Dermis microvascular lymphatic vessel endothelial cell (primary cell): ENCODE data around the gene GSTT4. TPM values are rescaled to one million over a fixed set of nuclear protein-coding genes. Genes with fewer than 3 reads are reported as not detected.
"Not testable (repeated sequence)": the region's sequence is repeated elsewhere in the genome, so short reads cannot be mapped to it uniquely, and the experiment has no call there.

ENCODE experiments used
- DNase-seq, 2 donors: peaks; one replicate each; pipeline versions ENCODE4 v3.0.0 to v3.0.0-alpha.2; 2010; ENCODE audit warnings: low read depth in 2 of 2
- total RNA-seq: library from RNA; depleted of rRNA; stranded (reverse); fragments of >200 nt; gene quantifications from 2 replicates; pipeline ENCODE4 v1.2.1, GENCODE V29; 2014

GSTT4 gene
- total RNA-seq: not detected in 2 replicates

DNA sequence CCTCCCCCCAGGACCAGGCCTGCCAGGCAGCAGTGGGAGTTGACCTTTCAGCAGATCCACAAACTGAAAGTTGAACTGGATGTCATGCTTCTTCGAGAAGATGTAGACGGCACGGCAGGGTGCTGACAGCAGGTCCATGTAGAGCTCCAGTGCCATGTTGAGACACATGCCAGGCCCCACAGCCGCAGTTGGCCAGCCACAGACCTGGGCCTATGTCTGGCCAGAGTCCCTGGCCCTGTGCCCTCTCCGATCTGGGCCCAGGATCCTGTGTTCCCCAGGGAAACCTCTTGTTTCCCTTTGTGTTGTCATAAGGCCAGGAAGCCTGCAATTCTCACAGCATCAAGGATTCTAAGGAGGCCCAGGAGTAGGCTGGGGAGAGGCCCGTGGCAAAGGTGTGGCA, at the start of gene GSTT4:
GSTT4 (minus strand) TSS at position 253 of the 400 bp plus-strand sequence; CDS start at position 156, 97 bp downstream.
- no peak for DNase-seq

DNA sequence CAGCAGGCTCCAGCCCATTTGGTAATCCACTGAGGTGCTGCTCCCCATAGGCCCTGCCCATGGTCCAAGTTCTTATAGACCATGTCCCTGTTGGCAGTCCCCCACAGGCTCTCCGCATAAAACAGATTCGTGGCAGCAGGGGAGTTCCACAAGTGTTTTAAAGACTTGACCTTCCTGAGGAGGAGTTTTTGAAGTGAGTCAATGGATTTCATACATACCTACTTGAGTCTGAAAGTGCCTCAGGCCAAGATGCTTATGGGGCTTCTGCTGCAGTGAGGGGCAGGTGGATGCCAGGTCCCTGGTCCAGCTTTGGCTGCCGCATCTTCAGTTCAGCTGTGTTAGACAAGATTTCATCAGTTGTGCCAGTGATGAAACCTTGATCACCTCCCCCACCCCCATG, 49.1 kb upstream of the GSTT4 start:
- no peak for DNase-seq

DNA sequence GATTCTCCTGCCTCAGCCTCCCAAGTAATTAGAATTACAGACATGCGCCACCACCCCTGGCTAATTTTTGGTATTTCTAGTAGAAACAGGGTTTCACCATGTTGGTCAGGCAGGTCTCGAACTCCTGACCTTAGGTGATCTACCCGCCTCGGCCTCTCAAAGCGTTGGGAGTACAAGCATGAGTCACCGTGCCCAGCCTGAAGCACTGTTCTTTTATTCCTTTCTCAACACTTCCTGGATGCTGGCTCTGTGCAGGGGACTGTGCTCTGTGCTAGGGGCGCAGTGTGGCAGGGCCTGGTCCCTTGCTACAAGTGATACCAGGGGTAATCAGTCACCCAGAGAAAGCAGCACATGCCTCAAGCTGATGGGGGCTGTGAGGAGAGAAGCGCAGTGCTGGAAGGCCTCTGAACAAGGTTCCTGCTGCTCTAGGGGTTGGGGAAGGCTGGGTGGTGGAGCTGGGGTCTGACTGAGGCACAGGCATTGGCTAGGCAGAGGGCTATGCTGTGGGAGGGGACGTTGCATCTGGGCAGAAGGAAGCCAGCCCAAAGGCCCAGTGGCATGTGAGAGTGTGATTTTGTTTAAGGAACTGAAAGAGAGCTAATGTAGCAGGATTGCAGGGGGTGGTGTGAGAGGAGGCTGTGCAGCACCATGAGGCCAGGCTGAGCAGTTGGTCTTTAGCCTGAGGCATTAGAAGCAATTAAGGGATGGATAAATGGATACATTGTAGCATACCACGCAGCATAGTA, 48.4 kb upstream of the GSTT4 start:
- no peak for DNase-seq

DNA sequence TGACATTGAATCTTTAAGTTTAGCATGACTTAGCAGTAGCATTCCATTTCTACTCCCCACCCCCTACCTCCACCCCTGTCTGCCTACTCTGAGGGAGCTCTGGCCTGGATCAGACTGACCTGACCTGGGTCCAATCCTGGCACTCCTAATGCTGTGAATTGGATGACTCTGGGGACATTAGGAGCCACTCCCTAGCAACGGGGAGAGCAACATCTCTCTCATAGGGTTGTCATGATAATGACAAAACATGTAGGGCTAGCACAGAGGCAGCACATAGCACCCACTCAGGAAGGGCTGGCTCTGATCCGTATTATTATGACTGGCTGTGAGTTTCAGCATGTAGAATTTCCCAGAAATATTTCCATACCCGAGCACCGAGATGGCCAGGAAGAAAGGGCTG, 46.3 kb upstream of the GSTT4 start:
- no peak for DNase-seq

DNA sequence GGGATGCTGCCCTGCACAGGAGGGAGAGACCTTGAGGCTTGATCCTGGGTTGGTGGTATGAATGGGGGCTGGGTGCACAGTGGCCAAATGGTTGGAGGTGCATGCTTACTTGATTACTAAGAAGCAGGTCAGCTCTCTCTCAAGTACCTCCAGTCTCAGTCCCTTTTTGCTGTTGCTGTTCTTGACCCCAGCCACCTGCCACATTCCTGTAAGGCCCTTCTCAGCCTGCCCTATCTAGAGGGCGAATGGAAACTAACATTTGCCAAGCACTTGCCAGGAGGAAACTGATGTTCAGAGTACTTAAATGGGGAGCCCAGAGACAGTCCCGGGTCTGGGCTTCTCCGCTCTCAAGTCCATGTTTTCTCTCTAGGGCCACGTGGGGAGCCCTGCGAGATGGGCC, 45.8 kb upstream of the GSTT4 start:
- DNase-seq: no peak

DNA sequence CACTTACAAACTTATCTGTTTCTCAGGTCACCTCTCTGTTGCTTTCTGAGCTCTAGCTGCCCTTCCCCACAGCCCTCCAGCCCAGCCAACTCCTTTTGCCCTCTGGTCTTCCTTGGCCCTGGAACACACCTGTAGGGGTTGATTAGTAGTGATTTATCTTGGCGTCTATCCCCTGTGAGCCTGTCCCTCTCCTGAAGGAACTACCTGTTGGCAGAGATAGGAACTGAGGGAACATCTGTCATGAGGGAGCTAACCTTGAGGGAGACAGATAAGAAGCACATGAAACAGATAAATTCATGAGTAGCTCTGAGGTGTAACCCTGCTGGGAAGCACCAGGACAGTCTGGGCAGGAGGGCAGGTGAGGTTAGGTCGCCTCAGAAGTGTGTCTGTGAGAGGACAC, 44.7 kb upstream of the GSTT4 start:
- no peak for DNase-seq

DNA sequence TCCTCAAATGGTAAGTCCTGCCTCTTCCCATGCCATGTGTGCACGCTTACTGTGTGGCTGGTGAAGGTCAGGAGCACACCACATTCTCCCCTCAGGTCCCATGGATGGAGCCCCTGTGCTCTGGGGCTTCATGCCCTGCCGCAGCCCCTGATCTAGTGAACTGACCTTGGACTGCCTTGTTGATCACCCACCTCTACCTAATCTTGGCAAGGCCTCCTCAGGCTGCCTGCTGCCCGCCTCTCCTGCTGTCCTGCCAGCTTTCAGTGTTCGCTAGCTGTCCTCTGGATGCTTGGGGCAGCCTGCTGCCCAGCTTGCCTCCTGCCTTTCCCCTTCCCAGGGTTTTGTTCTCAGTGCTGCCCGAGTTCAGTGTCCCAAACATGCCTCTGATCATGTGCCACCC, 44.0 kb upstream of the GSTT4 start:
- DNase-seq: no peak

DNA sequence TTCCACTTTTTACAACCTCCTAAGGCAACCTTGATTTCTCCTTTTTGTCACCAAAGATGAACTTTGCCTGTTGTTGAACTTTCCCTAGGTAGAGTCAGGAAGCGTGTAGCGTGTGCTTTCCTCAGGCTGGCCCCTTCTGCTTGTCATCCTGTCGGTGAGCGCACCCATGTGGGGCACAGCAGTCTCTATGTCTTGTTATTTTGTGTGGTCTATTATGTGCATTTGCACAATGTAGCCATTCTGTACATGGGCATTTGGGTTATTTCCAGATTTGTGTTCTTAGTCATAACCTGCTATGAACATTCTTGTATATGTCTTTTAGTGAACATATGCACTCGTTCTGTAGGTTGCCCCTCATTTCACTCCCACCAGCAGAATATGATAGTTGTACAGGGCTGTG, 40.8 kb upstream of the GSTT4 start:
- DNase-seq: no peak

DNA sequence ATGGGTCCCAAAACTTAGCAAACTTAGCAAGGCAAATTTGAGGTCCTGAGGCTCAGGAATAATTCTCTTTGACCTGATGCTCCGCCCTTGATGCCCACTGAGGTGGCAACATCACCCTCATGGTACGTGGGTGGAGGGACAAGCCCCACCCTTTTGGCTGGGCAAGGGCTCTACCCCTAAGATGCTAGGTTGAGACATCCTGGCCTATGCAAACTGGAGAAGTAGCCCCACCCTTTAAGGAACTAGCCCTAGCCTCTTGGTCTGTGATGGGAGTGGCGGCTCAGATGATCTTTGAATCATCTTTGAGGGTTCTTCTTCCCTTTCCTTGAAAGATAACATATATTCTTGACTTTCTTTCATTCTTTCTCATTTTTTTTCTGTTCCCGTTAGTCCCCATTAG, 38.7 kb upstream of the GSTT4 start:
- no peak for DNase-seq

DNA sequence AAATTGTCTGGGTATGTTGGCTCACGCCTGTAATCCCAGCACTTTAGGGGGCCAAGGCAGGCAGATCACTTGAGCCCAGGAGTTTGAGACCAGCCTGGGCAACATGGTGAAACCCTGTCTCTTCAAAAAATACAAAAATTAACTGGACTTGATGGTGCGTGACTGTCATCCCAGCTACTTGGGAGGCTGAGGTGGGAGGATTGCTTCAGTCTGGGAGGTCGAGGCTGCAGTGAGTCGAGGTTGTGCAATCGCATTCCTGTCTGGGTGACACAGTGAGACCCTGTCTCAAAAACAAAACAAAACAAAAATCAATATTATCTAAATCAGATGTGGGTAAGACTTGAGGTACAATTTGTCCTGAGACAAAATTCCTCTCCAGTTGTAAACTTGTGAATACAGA, 38.2 kb upstream of the GSTT4 start:
- not testable (repeated sequence) for DNase-seq

DNA sequence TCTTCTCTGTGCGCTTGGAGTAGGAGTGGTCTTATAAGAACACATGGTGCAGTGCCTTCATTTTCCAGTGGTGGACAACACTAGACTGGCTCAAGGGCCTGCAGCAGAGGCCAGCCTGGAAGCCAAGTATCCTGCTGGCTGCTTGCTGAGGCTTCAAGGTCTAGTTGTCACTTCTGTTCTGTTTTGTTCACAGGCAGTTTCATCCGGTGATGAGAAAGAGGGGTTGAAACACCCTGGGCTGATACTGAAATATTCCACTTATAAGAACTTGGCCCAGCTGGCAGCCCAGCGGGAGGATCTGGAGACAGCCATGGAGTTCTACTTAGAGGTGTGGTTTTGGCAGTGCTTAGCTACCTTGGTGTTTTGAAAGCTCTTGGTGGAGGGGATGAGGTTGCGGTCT, 35.7 kb upstream of the GSTT4 start:
- DNase-seq: no peak

DNA sequence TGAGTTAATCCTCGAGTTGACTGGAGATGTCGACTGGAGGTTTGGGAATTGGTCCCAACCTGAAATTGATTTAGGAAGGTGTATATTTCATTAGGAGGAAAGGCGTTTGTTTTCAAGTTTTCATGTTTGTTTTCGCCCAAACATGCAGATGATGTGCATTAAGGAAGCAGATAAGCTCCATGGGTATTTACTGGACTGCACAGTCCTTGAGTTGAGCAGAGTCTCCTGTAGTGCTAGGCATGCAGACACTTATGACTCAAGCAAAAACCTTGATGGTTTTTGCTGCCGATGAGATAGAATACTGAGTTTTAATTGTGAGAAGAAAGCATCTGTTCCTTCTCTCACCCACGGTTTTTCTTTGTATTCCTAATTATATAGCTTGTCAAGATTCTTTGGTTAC, 33.8 kb upstream of the GSTT4 start:
- no peak for DNase-seq

DNA sequence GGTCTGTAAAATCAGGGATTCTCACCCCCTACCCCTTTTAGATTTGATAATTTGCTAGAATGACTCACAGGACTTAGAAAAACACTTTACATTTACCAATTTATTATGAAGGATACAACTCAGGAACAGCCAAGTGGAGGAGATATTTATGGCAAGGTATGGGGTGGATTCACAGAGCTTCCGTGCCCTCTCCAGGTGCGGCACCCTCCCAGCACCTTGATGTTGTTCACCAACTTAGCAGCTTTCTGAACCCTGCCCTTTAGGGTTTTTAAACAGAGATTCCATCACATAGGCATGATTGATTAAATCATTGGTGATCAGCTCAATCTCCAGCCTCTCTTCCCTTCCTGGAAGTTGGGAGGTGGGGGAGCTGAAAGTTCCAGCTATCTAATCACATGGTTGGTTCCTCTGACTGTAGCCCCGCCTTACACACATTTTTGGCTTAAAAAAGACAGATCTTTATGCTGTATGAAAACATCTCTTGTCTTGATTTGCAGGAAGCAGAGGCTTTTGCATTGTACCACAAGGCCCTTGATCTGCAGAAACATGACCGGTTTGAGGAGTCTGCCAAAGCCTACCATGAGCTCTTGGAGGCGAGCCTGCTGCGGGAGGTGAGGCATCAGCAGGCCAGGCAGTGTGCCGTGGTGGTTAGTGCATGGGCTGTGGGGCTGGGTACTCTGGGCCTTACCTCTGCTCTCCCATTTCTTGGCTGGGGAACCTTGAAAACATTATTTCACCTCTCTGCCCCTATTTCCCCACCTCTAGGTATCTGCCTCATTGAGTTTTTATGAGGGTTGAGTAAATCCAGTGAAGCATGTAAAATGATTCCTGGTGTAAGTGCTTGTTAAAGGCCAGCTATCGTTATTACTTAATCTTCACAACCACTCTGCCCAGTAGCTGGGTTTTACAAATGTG, 32.9 kb upstream of the GSTT4 start:
- DNase-seq: no peak

DNA sequence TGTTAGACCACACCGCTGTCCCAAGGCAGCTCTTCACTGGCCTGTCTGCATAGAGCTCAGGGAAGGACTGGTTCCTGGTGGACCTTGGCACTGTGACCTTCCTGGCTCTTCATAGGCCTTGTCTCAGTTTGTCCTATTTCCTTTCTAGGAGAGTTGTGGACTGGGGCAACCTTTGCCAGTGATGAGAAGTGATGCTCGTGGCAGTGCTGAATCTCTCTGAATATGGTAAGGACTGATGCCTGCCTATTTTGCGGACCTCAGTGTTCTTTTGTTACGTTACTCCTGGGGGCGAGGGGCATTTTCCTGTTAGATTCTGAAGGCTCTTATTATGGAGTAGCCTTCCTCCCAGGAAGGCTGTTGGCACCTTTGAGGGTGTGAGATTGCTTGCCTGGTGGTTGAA, 30.0 kb upstream of the GSTT4 start:
- no peak for DNase-seq

DNA sequence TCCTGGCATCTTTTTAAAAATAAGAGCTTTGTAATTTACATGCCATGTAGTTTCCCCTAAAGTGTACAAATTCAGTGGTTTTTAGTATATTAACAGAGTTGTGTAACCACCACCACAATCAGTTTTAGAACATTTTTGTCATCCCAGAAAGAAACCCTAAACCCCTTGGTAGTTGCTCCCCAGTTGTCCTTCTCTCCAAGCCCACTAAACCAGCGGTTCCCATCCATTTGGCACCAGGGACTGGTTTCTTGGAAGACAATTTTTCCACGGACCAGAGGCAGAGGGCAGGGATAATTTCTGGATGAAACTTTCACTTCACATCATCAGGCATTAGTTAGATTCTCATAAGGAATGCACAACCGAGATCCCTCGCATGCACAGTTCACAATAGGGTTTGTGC, 28.5 kb upstream of the GSTT4 start:
- no peak for DNase-seq

DNA sequence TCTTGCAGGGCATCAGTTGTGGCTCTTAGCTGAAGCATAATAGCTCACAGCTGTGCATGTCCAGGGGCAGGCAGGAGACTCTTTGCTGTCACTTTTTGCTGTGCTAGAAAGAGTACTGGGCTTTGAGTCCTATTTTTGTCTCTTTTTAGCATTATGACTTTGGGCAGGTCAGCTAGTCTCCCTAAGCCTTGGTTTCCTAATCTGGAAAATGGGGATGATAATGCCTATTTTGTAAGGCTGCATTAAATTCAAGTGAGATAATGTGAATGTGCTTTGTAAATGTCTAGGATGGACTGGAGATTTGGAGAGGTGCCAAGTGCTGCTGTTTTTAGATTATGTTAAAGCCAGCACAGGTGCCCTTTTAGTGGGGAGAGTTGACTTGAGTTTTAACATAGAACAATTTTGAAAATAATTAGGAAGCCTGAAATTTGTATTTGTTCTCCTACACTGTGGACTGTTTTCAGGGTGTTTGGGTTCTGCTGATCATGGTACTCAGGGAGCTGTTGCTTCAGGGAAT, 25.0 kb upstream of the GSTT4 start:
- no peak for DNase-seq

DNA sequence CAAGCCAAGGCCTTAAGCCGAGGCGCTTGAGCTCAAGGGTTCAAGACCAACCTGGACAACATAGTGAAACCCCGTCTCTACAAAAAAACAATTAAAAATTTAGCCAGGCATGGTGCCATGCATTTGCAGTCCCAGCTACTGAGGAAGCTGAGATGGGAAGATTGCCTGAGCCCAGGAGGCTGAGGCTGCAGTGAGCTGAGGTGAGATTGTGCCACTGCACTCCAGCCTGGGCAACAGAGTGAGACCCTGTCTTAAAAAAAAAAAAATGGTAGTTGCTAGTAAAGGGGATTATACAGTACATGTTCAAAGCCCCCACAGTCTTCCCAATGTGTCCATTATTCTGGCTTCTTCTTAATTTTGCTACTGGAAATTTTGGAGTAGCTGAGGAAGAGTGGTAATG, 24.1 kb upstream of the GSTT4 start:
- DNase-seq: no peak

DNA sequence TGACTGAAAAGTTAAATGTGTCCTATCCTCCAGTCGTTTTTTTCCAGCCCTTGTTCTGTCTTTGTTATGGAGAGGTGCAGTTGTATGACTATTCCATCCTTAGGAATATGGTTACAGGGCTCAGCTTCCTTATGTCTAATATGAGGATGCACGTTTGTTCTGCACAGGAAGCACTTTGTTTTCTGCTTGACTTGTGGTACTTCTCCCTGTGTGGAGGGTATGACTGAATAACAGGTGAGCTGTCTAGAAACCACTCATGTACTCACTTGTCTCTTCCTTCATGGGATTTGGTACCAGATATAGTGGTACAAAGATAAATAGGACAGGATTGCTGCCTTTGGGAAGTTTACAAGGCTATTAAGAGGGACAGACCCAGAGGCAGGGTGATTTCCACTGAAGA, 23.3 kb upstream of the GSTT4 start:
- DNase-seq: peak in 1 of 2 donors; percentile 71

DNA sequence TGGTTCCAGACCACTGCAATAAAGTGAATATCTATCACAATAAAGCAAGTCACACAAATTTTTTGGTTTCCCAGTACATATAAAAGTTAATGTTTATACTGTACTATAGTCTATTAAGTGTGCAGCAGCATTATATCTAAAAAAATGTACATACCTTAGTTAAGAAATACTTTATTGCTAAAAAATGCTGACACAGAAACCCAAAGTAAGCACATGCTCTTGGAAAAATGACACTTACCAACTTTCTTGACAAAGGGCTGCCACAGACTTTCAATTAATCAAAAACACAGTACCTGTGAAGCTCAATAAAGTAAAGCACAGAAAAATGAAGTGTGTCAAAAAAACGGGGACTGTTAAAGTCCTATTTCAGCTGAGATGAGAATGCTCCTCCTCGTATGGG, 22.7 kb upstream of the GSTT4 start:
- no peak for DNase-seq

DNA sequence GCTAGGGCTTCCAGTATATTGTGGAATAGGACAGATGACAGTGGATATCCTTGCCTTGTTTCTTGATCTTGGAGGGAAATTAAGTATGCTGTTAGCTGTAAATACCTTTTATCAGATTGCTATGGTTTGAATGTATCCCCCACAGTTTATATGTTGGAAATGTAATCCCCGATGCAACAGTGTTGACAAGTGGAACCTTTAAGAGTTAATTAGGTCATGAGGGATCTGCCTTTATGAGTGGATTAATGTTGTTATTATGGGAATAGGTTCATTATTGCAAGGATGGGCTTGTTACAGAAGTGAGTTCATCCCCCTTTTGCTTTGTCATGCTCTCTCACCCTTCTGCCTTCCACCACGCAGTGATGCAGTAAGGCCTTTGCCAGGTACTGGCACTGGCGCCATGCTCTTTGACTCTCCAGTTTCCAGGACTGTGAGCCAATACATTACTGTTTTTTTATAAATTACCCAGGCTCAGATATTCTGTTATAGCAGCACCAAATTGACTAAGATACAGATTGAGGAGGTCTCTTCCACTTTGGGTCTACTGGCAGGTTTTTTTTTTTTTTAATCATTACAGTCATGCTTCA, 22.2 kb upstream of the GSTT4 start:
- DNase-seq: no peak

DNA sequence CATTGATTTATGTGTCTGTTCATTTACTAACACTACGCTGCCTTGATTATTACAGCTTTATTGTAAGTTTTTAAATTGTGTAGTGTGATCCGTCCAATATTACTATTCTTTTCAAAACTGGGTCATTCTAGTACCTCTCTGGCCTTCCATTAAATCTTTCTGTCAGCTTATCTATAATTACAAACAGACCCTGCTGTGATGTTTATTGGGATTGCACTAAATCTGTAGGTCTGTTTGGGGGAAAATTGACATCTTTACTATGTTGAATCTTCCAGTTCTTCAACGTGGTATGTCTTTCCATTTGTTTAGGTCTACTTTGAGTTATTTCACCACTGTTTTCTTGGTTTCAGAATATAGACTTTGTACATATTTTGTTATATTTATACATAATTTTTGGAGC, 21.5 kb upstream of the GSTT4 start:
- DNase-seq: no peak

DNA sequence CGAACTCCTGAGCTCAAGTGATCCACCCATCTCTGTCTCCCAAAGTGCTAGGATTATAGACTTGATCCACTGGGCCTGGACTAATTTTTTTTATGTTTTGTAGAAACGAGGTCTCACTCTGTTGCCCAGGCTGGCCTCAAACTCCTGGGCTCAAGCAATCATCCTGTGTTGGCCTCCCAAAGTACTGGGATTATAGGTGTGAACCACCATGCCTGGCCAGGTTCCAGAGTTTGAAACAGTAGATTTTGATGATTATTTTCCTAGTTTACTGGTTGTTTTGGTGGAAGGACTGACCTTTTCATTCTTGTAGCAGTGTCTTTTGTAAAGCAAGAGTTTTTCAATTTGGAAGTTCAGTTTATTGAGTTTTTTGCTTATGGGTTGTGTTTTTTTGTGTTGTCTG, 20.8 kb upstream of the GSTT4 start:
- no peak for DNase-seq
